Iris pigment epithelial cell (primary cell): ENCODE measurements around the gene LRMDA.
A peak's percentile ranks its signal among the peaks of the same experiment; 100 is the strongest.

Source experiments
- DNase-seq: peaks from one replicate; pipeline ENCODE4 v3.0.0-alpha.2; 2011; ENCODE audit warnings: low read depth

Gene LRMDA

GRCh38 chr10:76274933-76275332 lies 843.5 kb downstream of the LRMDA start:
- DNase-seq, result no peak

DNA sequence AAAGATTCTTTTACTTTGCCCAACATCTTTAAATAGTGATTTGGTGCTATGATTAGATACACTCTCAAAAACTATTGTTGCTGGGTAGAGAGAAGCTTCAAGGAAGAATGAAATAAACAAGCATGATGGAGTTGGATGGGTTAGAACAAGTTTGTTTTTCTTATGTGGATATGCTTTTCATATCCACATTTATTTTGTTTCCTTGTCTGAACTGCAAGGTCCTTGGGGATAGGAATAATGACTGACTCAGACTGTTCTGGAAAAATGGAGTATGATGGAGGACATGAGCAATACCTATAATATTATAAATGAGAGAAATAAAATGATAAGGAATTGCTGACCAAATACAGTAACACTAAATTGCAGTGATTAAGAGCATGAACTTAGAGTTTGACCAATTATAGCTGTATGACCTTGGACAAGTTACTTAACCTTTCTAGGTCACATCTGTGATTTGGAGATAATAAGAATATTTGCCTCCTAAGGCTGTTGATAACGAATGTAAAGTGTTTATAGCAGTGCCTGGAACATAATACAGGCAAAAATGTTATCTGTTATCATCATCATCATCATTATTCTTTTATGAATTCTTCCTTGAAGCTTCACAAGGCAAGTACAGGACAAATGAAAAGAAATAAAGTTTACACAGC lies 847.5 kb downstream of the LRMDA start:
- DNase-seq, result no peak

GRCh38 chr10:76281659-76282058 lies 850.2 kb downstream of the LRMDA start:
- no peak for DNase-seq

GRCh38 chr10:76282061-76283025 lies 850.9 kb downstream of the LRMDA start:
- DNase-seq, result no peak

DNA sequence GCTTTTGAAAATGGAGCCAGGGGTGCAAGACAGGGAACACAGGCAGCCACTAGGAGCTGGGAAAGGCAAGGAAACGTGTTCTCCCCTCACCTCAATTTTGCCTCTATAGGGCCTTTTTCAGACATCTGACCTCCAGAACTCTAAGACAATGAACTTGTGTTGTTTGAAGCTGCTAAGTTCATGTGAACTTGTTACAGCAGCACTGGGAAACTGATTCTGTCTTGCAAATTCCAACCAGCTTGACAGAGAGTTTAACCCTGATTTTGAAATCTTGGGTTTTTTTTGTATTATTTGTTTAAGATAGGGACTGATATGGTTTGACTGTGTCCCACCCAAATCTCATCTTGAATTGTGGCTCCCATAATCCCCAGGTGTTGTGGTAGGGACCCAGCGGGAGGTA lies 852.9 kb downstream of the LRMDA start:
- DNase-seq, result no peak

DNA sequence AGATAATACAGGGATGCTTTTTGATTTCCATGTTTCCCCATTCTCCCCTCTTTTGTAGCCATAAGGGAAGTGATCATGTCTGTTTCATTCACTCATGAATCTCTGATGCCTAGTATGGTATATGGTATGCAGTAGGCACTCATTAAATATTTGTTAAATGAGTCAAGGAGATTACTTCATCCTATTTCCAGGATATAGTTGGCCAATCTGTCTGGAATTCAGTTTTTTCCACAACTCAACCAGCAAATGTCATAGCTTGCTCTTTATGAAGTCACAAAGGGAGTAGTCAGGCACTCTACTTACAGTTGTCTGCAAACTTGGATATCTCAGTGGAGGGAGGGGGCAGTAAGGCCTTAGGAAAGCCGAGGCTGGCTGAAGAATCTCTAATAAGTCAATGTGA lies 853.6 kb downstream of the LRMDA start:
- peak; percentile 64 for DNase-seq

DNA sequence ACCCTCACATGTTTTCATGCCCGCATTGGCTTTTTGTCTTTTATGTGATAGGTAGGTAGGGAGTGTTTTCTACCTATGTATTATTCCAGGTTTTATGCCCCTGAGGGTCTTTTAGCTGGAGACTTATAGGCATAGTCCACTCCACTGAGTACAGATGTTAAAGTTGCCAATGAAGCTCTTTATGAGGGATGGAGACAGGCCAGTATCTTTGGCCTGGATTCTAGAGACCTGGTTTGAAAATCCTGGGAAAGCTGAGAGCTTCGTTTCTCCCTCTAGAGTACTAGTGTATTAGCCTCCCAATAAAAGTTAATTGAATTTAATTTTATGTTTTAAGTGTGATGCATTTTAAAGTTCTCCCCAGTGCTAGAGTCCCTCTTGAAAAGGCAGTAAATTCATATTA lies 854.1 kb downstream of the LRMDA start:
- no peak for DNase-seq

GRCh38 chr10:76286536-76286935 lies 855.1 kb downstream of the LRMDA start:
- DNase-seq, result no peak

- no peak for DNase-seq
Observed at GRCh38 chr10:76287856-76288255, 856.4 kb downstream of the LRMDA start.

DNA sequence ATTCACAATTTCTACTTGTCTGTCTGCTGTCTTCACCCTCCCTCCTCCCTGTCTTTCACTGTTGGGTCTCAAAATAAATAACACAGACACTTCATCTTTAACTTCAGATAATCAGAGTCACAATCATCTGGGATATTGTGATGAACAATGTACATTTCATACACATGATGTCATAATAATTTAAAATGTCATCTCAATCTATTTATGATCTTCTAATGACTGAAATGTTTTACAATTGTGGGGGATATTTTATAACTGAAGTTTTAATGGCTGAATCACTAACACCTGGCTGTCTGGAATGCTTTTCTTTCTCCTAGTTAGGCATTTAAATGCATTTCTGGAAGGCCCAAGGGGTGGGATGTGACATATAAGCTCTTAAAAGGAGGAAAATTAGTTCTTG lies 859.8 kb downstream of the LRMDA start:
- DNase-seq, result no peak

GRCh38 chr10:76291885-76292284 lies 860.5 kb downstream of the LRMDA start:
- DNase-seq, result no peak

- DNase-seq, result no peak
Observed at GRCh38 chr10:76296957-76297356, 865.5 kb downstream of the LRMDA start.

DNA sequence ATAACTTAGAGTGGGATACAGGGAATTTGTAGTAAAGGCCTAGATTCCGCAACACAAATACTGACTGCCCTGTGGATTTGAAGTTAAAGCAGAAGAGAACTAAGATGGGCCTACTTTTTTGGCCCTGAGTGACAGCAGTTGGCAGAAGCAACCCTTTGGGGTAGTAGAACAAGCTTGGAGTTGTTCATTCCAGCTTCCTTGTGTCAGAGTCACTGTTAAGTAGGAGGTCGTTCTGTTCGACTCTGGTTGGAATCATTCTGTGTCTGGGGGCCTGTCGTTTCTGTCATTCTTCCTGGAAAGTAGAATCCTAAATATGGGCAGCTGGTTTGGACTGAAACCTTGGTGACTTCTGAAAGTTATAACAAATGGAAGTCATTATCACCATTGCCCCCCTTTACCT lies 865.9 kb downstream of the LRMDA start:
- no peak for DNase-seq

DNA sequence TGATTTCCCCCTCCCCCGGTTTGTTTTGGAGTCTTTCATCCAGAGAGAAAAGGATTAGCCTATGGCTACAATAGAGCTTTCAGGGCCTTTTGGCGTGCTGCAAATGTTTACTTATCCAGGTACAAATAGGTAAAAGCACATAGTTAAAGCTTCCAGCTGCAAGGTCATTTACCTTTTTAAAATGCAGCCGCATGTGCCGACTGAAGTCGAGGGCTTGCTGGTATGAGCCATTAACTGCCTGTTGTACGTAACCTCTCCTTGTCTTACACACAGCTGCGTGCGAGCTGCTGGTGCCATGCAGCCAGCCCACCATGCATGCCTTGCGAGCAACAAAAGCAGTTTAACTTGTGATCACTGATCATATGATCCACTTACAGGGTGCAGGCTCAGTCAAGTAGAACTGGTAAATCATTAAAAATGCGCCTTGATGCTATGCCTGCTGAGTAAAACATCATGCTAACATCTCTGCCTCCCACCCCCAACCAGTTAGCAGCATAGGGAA lies 866.4 kb downstream of the LRMDA start:
- no peak for DNase-seq

GRCh38 chr10:76298329-76298728 lies 866.9 kb downstream of the LRMDA start:
- no peak for DNase-seq

GRCh38 chr10:76299501-76299900 lies 868.1 kb downstream of the LRMDA start:
- DNase-seq, result no peak

- DNase-seq, result no peak
Observed at GRCh38 chr10:76301211-76301610, 869.8 kb downstream of the LRMDA start.

- DNase-seq, result no peak
Observed at GRCh38 chr10:76301950-76302349, 870.5 kb downstream of the LRMDA start.

- no peak for DNase-seq
Observed at GRCh38 chr10:76302481-76302880, 871.1 kb downstream of the LRMDA start.

GRCh38 chr10:76302961-76303630 lies 871.7 kb downstream of the LRMDA start:
- DNase-seq, result no peak

DNA sequence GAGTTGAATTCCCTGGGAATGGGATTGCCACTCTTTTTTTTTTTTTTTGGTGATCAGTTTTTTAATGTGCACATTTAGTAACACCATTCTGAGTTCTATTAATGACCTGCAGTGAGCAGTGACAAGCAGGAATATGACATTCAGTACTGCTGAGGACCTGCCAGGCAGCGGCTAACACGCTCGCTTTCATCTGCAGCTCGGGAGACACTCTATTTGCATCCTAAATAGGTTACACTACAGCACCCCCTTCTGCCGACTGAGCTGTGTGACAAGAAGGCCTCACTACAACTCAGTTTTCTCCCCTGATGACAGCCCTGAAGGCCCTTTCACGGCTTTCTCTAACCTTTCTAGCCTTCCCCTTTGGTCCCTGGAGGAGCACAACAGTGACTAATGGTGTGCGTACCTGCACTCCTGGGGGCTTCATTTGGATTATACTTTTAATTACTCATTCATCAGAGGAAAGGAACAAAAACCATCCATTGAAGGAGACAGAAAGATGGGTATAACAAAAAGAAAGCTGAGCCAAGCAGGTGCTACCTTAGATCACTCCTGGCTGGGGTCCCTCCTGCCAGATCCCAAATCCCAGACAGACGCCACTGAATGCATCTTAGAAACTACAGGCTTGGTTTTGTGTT lies 872.4 kb downstream of the LRMDA start:
- DNase-seq, result peak; percentile 79

GRCh38 chr10:76305930-76306615 lies 874.6 kb downstream of the LRMDA start:
- DNase-seq, result no peak
